A673 (cell line): Measurements from ENCODE around the gene SLC24A4. TPM values are rescaled to one million over a fixed set of nuclear protein-coding genes. Genes with fewer than 3 reads are reported as not detected.

Experiments used
- BruUV-seq: library from RNA; stranded (reverse); fragments of 400-500 nt; replicated peaks from 2 replicates; lab custom pipeline; 2021; lab: Mats Ljungman, UMichigan
- CTCF ChIA-PET: fragments of 300-600 bp; sonication (Branson Sonifier 250); formaldehyde crosslinking; loops from one replicate; lab custom pipeline; 2022; ENCODE audit warnings: antibody characterized with exemption; lab: Charles Lee
- POLR2A ChIA-PET: fragments of 300-600 bp; sonication (Branson Sonifier 250); formaldehyde crosslinking; loops from one replicate; lab custom pipeline; 2022; ENCODE audit warnings: antibody characterized with exemption; ENCODE audit not compliant: low non-redundant PET; lab: Charles Lee
- DNase-seq: peaks from one replicate; pipeline ENCODE4 v3.0.0-alpha.2; 2015; ENCODE audit warnings: low spot score
- H3K27ac ChIP-seq: fragments of 200-600 bp; sonication (generic); 2 replicates; pipeline ENCODE4 v1.5.1; 2016; ENCODE audit warnings: mixed run types, low read depth, mild to moderate bottlenecking, mixed read lengths, antibody characterized with exemption, low read length; ENCODE audit not compliant: poor library complexity, severe bottlenecking
- H3K27me3 ChIP-seq: fragments of 200-600 bp; sonication (generic); replicated peaks from 2 replicates; pipeline ENCODE4 v1.6.1; 2017; ENCODE audit warnings: mixed run types, low read depth, mild to moderate bottlenecking, mixed read lengths, antibody characterized with exemption, low read length; ENCODE audit not compliant: insufficient read depth, poor library complexity
- H3K36me3 ChIP-seq: fragments of 200-600 bp; sonication (generic); 2 replicates; pipeline ENCODE4 v1.6.1; 2016; ENCODE audit warnings: mixed run types, mild to moderate bottlenecking, mixed read lengths, antibody characterized with exemption, low read length; ENCODE audit not compliant: insufficient read depth, poor library complexity, severe bottlenecking
- H3K4me1 ChIP-seq: fragments of 200-600 bp; sonication (generic); 2 replicates; pipeline ENCODE4 v1.6.1; 2017; ENCODE audit warnings: mixed run types, mild to moderate bottlenecking, mixed read lengths, antibody characterized with exemption, low read length; ENCODE audit not compliant: insufficient read depth, poor library complexity, severe bottlenecking
- H3K4me3 ChIP-seq: fragments of 200-600 bp; sonication (generic); 2 replicates; pipeline ENCODE4 v1.5.1; 2016; ENCODE audit warnings: low read depth, mixed run types, mild to moderate bottlenecking, mixed read lengths, low read length; ENCODE audit not compliant: poor library complexity, severe bottlenecking
- H3K9me3 ChIP-seq: fragments of 200-600 bp; sonication (generic); 2 replicates; pipeline ENCODE4 v1.6.1; 2016; ENCODE audit warnings: mixed run types, low read depth, mild to moderate bottlenecking, mixed read lengths, antibody characterized with exemption, low read length; ENCODE audit not compliant: poor library complexity, severe bottlenecking
- EZH2 ChIP-seq: fragments of 200-600 bp; sonication (generic); IDR thresholded peaks from 2 replicates; pipeline ENCODE4 v1.6.1; 2017; ENCODE audit warnings: borderline replicate concordance, low read depth, mild to moderate bottlenecking, mixed read lengths, antibody characterized with exemption, low read length; ENCODE audit not compliant: poor library complexity, severe bottlenecking
- intact Hi-C: fragments of 100-400 bp; cut with micrococcal nuclease; formaldehyde crosslinking; loops from one replicate; pipeline ENCODE4 v1.10.0; 2022; ENCODE audit not compliant: unreplicated experiment
- total RNA-seq: library from RNA; stranded (reverse); gene quantifications from 2 replicates; pipeline ENCODE4 v1.2.3, GENCODE V29; 2021
- TF ChIP-seq, protein P1 (sequence below): fragments of 300-800, 200-600 bp; sonication (generic); conservative IDR thresholded peaks from 2 replicates; pipeline ENCODE4 v1.5.1; 2017; ENCODE audit warnings: low read depth, mild to moderate bottlenecking, antibody characterized with exemption, low read length, moderate library complexity, mixed read lengths

The SLC24A4 gene
- total RNA-seq, 1 experiment from 2014 or later = 0.15 TPM

DNA sequence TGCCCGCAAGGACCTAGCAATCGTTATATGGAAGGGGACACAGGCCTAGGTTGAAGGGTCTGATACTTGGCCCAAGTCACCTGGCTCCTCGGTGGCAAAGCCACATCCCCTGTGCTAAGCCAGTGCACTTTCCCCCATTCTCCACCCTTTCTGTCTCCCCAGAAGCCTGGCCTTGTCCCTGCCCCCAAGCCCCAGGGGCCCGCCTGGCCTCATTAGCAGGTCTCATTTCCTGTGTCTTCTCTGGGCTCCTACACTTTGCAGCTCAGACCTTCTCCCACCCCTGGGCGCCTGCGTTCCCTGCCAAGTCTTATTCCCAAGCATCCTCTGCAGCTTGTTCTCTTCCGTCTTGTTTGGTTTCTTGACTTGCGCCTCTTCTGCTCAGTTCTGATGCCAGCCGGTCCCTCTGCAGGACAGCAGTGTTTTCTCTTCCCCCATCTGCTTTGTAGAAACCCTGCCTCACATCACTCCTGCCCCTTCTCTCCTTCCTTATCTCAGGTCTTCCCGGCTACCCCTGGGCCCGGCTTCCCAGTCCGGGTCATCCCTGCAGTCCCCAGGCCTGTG is 66.7 kb downstream of the SLC24A4 start:
- CTCF ChIA-PET = no interaction called here
- intact Hi-C loops = no loop called here
- H3K9me3 ChIP-seq = no peaks in the 10 kb centered on the region
- DNase-seq = no peak
- H3K27ac ChIP-seq = no peak overlapping the region
- POLR2A ChIA-PET = no interaction called here
- BruUV-seq = no TSS peak
- H3K27me3 ChIP-seq = peaks cover 4% of the 10 kb centered on the region
- no peaks in the 10 kb centered on the region for H3K4me1 ChIP-seq
- TF ChIP-seq, protein P1, sequence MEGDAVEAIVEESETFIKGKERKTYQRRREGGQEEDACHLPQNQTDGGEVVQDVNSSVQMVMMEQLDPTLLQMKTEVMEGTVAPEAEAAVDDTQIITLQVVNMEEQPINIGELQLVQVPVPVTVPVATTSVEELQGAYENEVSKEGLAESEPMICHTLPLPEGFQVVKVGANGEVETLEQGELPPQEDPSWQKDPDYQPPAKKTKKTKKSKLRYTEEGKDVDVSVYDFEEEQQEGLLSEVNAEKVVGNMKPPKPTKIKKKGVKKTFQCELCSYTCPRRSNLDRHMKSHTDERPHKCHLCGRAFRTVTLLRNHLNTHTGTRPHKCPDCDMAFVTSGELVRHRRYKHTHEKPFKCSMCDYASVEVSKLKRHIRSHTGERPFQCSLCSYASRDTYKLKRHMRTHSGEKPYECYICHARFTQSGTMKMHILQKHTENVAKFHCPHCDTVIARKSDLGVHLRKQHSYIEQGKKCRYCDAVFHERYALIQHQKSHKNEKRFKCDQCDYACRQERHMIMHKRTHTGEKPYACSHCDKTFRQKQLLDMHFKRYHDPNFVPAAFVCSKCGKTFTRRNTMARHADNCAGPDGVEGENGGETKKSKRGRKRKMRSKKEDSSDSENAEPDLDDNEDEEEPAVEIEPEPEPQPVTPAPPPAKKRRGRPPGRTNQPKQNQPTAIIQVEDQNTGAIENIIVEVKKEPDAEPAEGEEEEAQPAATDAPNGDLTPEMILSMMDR = no peak
- no peak for TF ChIP-seq EZH2
- no peak overlapping the region for H3K4me3 ChIP-seq
- no peaks in the 10 kb centered on the region for H3K36me3 ChIP-seq

DNA sequence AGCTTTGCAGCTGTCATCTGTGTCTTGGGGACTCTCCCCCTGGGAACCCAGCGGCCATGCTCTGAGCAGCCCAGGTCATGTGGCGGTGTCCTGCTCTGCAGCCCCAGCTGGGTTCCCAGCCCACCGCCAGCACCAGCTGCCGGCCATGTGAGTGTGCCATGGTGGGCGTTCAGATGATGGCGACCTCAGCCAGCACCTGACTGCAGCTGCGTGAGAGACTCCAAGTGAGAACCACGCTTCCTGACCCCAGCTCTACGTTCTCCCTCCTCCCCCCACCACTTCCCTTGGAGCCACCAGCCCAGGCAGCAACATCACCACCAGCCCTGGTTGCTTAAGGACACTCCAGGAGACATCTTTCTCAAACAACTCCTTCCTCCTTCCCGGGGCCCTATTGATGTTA is 68.8 kb downstream of the SLC24A4 start:
- POLR2A ChIA-PET = no interaction called here

DNA sequence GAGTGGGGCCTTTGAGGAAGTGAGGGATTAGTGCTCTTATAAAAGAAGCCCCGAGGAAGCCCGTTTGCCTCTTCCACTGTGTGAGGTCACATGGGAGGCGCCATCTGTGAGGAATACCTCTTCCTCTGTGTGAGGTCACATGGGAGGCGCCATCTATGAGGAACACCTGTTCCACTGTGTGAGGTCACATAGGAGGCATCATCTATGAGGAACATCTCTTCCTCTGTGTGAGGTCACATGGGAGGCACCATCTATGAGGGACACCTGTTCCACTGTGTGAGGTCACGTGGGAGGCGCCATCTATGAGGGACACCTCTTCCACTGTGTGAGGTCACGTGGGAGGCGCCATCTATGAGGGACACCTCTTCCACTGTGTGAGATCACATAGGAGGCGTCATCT is 69.7 kb downstream of the SLC24A4 start:
- peaks cover 8% of the 10 kb centered on the region for H3K27me3 ChIP-seq
- no peaks in the 10 kb centered on the region for H3K4me1 ChIP-seq
- no TSS peak for BruUV-seq
- H3K9me3 ChIP-seq = no peaks in the 10 kb centered on the region
- no peak for TF ChIP-seq EZH2
- TF ChIP-seq, protein P1 = no peak
- H3K27ac ChIP-seq = no peak overlapping the region
- intact Hi-C loops = no loop called here
- ChIA-PET CTCF (no interaction called here), POLR2A (no interaction called here)
- DNase-seq = no peak
- H3K36me3 ChIP-seq = no peaks in the 10 kb centered on the region
- no peak overlapping the region for H3K4me3 ChIP-seq

More for the DNA sequence above, 68.8 kb downstream of the SLC24A4 start:
- DNase-seq = no peak
- Histone ChIP-seq H3K4me1 (no peaks in the 10 kb centered on the region), H3K9me3 (no peaks in the 10 kb centered on the region), H3K27ac (no peak overlapping the region), H3K27me3 (peaks cover 2% of the 10 kb centered on the region), H3K36me3 (no peaks in the 10 kb centered on the region), H3K4me3 (no peak overlapping the region)
- intact Hi-C loops = no loop called here
- CTCF ChIA-PET = no interaction called here
- no peak for TF ChIP-seq EZH2
- TF ChIP-seq, protein P1 = no peak
- BruUV-seq = no TSS peak
